Adrenal gland (tissue), 12 donors: ENCODE data around the gene ACER2. TPM values are rescaled to one million over a fixed set of nuclear protein-coding genes. Genes with fewer than 3 reads are reported as not detected.

Source experiments
- DNase-seq, 7 donors: peaks; one replicate each; pipeline ENCODE4 v3.0.0-alpha.2; 2019 to 2020
- H3K27ac ChIP-seq, 5 donors: fragments of 200-600 bp; sonication (generic) in 4 of 5; 1 replicate in 3 of 5; 2 replicates in 2 of 5; pipeline versions ENCODE4 v1.5.1 to v1.8.0; 2016 to 2020; ENCODE audit warnings: mild to moderate bottlenecking in 1 of 5
- H3K27me3 ChIP-seq: fragments of 200-600 bp; 2 replicates; pipeline ENCODE4 v1.8.0; 2021
- H3K36me3 ChIP-seq, 2 donors: fragments of 200-600 bp; replicated peaks in 1 of 2; 1 replicate in 1 of 2; 2 replicates in 1 of 2; pipeline versions ENCODE4 v1.5.1 to v1.8.0; 2018 to 2022
- H3K4me1 ChIP-seq, 2 donors: fragments of 200-600 bp; replicated peaks in 1 of 2; 1 replicate in 1 of 2; 2 replicates in 1 of 2; pipeline versions ENCODE4 v1.5.1 to v1.8.0; 2018 to 2021
- H3K4me3 ChIP-seq, 4 donors: fragments of 200-600 bp; sonication (generic) in 3 of 4; one replicate each; pipeline ENCODE4 v1.5.1; 2016 to 2018
- H3K9me3 ChIP-seq, 3 donors: fragments of 200-600 bp; sonication (generic) in 1 of 3; replicated peaks in 1 of 3; 1 replicate in 2 of 3; 2 replicates in 1 of 3; pipeline versions ENCODE4 v1.5.1 to v1.8.0; 2016 to 2021
- POLR2A ChIP-seq, 2 donors: fragments of 450-650 bp; IDR thresholded peaks; one replicate each; pipeline ENCODE4 v1.6.1; 2017; ENCODE audit warnings: antibody characterized with exemption in 2 of 2, mild to moderate bottlenecking in 2 of 2, moderate library complexity in 1 of 2
- WGBS, 4 donors: extraction: QIAGEN DNeasy Blood & Tissue Kit in 2 of 4; methylation state at CpG; one replicate each; pipeline versions ENCODE4 v1.1.5 to v1.1.7; 2013 to 2017; 5-methylcytosine and 5-hydroxymethylcytosine counted together
- intact Hi-C, 2 donors: fragments of 100-400 bp; cut with DNase I; formaldehyde crosslinking; loops; one replicate each; pipeline versions ENCODE4 v1.14.1 to v1.15.0; 2022 to 2023
- polyA plus RNA-seq, 3 donors: library from polyadenylated mRNA; stranded (reverse); fragments of 200-250 nt in 2 of 3; fragments of 350-450 nt in 1 of 3; fragmentation: Illumina TruSeq in 1 of 3; extraction: RNeasy Lipid Tissue Mini Kit (QIAGEN cat#74804) in 1 of 3; gene quantifications; one replicate each; pipeline ENCODE4 v1.2.3, GENCODE V29; 2013 to 2014
- total RNA-seq, 9 donors: library from RNA; depleted of rRNA in 4 of 9; stranded (reverse); fragments of >200 nt in 4 of 9; fragments of 120-200 nt in 1 of 9; fragmentation: NEBNext Ultra II Directional in 1 of 9; extraction: Animal tissue kit (Norgen Biotek cat#: 25700) in 1 of 9; gene quantifications; one replicate each; pipeline versions ENCODE4 v1.1.0 to v1.2.4, GENCODE V29; 2013 to 2023
- TF ChIP-seq, protein P1 (sequence below), 6 experiments: fragments of 450-650 bp in 4 of 6; fragments of 200-600 bp in 2 of 6; sonication (generic) in 1 of 6; IDR thresholded peaks; 1 replicate in 5 of 6; 2 replicates in 1 of 6; pipeline versions ENCODE4 v1.5.1 to v1.8.0; 2016 to 2021; ENCODE audit warnings: antibody characterized with exemption in 6 of 6, mild to moderate bottlenecking in 2 of 6, moderate library complexity in 1 of 6
- donor health status: healthy with polysubstance abuse.
- donor health status: Bipolar disorder and iron deficiency.
- donor health status: DM: yes; HTN: yes; CAD: no.
- donor health status: DM: no; HTN: no; CAD: no.
- donor health status: DM: no; HTN: no; CAD: no.
- donor health status: DM: yes; HTN: yes; CAD: no.

The ACER2 gene
- total and polyA plus RNA-seq, 12 donors: 0.24 to 10.0 (median 5.3) TPM

- no peak for DNase-seq
- Histone ChIP-seq H3K27me3 (no peaks in the 10 kb centered on the region), H3K36me3 (no peaks in the 10 kb centered on the region), H3K4me3 (no peak overlapping the region), H3K9me3 (no peaks in the 10 kb centered on the region), H3K4me1 (peaks cover 5 to 11% of the 10 kb centered on the region in 2 donors), H3K27ac (no peak overlapping the region)
- intact Hi-C loops: loop anchor here in 1 of 2 donors (10.0 kb wide), 1 partner anchor 72 kb away; the partner anchor contains the start of gene RPS6
- WGBS, 4 donors: 46 to 59% (median 52%) methylated on average over 3 of the region's 3 CpGs
- no peak for TF ChIP-seq POLR2A (IDR thresholded peaks at IDR 0.05)
- TF ChIP-seq, protein P1, sequence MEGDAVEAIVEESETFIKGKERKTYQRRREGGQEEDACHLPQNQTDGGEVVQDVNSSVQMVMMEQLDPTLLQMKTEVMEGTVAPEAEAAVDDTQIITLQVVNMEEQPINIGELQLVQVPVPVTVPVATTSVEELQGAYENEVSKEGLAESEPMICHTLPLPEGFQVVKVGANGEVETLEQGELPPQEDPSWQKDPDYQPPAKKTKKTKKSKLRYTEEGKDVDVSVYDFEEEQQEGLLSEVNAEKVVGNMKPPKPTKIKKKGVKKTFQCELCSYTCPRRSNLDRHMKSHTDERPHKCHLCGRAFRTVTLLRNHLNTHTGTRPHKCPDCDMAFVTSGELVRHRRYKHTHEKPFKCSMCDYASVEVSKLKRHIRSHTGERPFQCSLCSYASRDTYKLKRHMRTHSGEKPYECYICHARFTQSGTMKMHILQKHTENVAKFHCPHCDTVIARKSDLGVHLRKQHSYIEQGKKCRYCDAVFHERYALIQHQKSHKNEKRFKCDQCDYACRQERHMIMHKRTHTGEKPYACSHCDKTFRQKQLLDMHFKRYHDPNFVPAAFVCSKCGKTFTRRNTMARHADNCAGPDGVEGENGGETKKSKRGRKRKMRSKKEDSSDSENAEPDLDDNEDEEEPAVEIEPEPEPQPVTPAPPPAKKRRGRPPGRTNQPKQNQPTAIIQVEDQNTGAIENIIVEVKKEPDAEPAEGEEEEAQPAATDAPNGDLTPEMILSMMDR (IDR thresholded peaks at IDR 0.05): no peak
Observed at GRCh38 chr9:19456426-19456825, 47.6 kb downstream of the ACER2 start.

GRCh38 chr9:19456996-19457692 lies 48.3 kb downstream of the ACER2 start:
- Histone ChIP-seq H3K4me1 (peaks cover 5 to 11% of the 10 kb centered on the region in 2 donors), H3K9me3 (no peaks in the 10 kb centered on the region), H3K27ac (no peak overlapping the region), H3K27me3 (no peaks in the 10 kb centered on the region), H3K4me3 (peak overlapping the region in 1 of 4 donors; percentile 33), H3K36me3 (no peaks in the 10 kb centered on the region)
- peak; percentile 64 to 89 (median 75) for DNase-seq
- intact Hi-C loops: loop anchor here in 1 of 2 donors (10.0 kb wide), 1 partner anchor 72 kb away; the partner anchor contains the start of gene RPS6
- TF ChIP-seq, protein P1 (IDR thresholded peaks at IDR 0.05): peak; percentile 89 to 98 (median 97)
- TF ChIP-seq POLR2A (IDR thresholded peaks at IDR 0.05): no peak
- 32 to 37% (median 34%) methylated on average over 12 of the region's 12 CpGs for WGBS, 4 donors

GRCh38 chr9:19457693-19458009 lies 48.8 kb downstream of the ACER2 start:
- H3K27ac ChIP-seq: no peak overlapping the region
- peaks cover 5 to 11% of the 10 kb centered on the region in 2 donors for H3K4me1 ChIP-seq
- TF ChIP-seq POLR2A (IDR thresholded peaks at IDR 0.05): no peak
- TF ChIP-seq, protein P1 (IDR thresholded peaks at IDR 0.05): no peak
- peak overlapping the region in 1 of 4 donors; percentile 33 for H3K4me3 ChIP-seq
- intact Hi-C loops: loop anchor here in 1 of 2 donors (10.0 kb wide), 1 partner anchor 73 kb away; the partner anchor contains the start of gene RPS6
- peak in 1 of 7 donors; percentile 10 for DNase-seq
- WGBS, 4 donors: 11 to 27% (median 21%) methylated on average over 5 of the region's 5 CpGs
- H3K9me3 ChIP-seq: no peaks in the 10 kb centered on the region
- no peaks in the 10 kb centered on the region for H3K27me3 ChIP-seq
- no peaks in the 10 kb centered on the region for H3K36me3 ChIP-seq

- DNase-seq: peak in 1 of 7 donors; percentile 2
- no peak for TF ChIP-seq POLR2A (IDR thresholded peaks at IDR 0.05)
- no peak overlapping the region for H3K27ac ChIP-seq
- no peaks in the 10 kb centered on the region for H3K36me3 ChIP-seq
- H3K4me1 ChIP-seq: peaks cover 5 to 16% of the 10 kb centered on the region in 2 donors
- H3K4me3 ChIP-seq: no peak overlapping the region
- no peaks in the 10 kb centered on the region for H3K9me3 ChIP-seq
- H3K27me3 ChIP-seq: no peaks in the 10 kb centered on the region
- intact Hi-C loops: no loop called here
- WGBS, 4 donors: 81 to 86% (median 83%) methylated on average over 5 to 6 of the region's 6 CpGs
Observed at GRCh38 chr9:19460243-19460642, 51.4 kb downstream of the ACER2 start.
